NCI-H1694 treated with DMSO at 0.1 percent for 48 hours (cell line): ENCODE data around the gene PLCXD1.

Experiments used
- DNase-seq: peaks from one replicate; lab custom pipeline; 2025; lab: John Stamatoyannopoulos, UW

Gene PLCXD1

DNA sequence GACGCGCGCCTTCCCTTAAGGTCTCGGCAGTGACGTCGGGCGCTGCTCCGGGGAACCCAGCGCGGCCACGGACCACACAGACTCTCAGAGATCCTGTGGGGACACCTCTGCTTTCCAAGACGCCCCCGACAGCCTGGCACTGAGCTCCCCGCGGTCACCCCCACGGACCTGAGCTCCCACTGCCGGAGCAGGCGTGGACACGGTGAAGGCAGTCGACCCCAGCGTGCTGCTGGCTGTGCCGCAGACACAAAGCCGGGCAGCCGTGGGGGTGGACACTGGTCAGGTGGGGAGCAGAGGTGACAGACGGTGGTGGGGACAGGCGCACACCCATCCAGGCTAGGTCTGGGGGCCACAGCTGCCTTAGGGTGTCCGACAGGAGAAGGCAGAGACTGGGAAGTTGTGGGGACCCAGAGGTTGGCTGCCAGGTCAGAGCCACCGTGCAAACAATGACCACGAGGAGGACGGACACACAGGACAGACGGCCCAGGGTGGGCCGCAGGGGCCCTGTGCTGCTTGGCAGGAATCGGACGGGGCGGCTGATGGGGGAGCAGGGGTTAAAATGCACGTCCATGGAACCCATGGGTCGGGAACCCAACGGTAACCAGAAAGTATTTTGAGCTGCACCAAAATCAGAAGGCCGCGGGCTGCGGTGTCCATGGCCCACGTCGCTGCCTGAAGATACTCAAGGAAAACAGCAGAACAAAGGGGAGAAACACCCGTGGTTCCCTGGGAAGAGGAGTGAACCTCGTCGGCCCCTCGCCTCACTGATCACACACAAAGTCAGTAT, 54.0 kb downstream of the PLCXD1 start:
- no peak for DNase-seq

DNA sequence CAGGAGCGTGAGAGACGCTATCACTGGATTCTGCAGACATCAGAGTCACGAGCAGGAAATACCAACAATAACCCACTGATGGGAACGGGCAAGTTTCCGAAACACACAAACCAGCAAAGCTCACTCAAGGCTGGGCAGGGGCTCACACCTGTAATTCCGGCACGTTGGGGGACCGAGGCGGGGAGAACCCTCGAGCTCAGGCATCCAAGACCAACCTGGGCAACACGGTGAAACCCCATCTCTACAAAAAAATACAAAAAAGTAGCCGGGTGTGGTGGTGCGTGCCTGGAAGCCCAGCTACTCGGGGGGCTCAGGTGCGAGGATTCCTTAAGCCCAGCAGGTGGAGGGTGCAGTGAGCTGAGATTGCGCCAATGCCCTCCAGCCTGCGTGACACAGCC, 54.6 kb downstream of the PLCXD1 start:
- DNase-seq = no peak

GRCh38 chrX:336227-336626, 55.0 kb downstream of the PLCXD1 start:
- DNase-seq = no peak

GRCh38 chrX:337331-337831, 56.2 kb downstream of the PLCXD1 start:
- DNase-seq = no peak

- DNase-seq = no peak
Observed at GRCh38 chrX:338281-338835, 57.2 kb downstream of the PLCXD1 start.

- DNase-seq = no peak
Observed at GRCh38 chrX:338836-339400, 57.7 kb downstream of the PLCXD1 start.

- DNase-seq = no peak
Observed at GRCh38 chrX:340121-340520, 58.9 kb downstream of the PLCXD1 start.

DNA sequence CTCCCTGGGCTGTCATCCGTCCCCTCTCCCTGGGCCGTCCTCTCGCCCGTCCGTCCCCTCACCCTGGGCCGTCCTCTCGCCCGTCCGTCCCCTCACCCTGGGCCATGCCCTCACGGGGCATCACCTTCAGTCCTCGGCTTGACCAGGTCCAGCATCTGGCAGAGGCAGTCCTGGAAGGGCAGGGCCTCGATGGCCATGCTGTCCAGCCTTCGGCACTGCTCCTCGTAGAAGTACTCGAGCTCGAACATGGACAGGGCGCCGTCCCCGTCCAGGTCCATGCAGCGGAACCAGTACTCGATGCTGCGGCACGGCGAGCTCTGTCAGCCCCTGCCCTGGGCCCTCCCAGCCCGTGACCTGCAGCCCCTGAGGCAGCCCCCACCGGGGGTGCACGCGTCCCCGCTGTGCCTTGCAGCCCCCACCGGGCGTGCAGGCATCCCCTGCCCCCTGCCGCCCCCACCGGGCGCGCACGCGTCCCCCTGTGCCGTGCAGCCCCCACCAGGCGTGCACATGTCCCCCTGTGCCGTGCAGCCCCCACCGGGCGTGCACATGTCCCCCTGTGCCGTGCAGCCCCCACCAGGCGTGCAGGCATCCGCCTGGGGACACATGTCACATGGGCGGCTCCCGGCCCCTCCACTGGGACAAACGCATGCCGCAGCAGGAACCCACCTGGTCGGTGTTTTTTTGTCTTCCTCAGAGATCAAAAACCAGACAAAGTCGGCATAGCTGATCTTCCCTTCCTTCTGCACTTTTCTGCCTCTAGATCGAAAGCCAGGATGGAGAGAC, 59.7 kb downstream of the PLCXD1 start:
- no peak for DNase-seq

DNA sequence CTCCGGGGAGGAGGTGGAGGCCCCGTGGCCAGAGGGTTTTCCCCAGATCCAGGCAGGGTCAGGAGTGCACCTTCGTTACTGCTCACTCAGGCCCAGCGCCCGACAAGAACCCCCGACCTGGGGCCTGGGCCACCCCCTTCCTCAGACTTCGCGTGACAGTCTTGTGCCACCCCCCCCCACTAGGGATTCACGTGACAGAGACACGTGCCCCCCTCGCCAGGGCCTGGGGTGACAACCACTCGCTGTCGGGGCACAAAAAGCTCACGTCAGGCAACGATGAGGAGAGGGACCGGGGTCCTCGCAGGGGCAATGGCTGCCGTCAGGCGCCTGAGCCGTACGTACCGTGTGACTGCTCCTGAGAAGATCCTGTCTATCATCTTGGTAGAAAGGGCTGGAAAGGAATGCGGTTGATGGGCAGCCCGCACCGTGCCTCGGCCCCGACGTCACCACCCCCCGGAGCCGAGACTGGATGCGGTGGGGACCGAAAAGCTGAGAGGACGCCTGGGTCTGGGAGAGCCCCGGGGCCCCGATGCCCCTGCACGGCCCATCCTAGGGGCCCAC, 60.4 kb downstream of the PLCXD1 start:
- DNase-seq = no peak

- no peak for DNase-seq
Observed at GRCh38 chrX:344371-344901, 63.3 kb downstream of the PLCXD1 start.

DNA sequence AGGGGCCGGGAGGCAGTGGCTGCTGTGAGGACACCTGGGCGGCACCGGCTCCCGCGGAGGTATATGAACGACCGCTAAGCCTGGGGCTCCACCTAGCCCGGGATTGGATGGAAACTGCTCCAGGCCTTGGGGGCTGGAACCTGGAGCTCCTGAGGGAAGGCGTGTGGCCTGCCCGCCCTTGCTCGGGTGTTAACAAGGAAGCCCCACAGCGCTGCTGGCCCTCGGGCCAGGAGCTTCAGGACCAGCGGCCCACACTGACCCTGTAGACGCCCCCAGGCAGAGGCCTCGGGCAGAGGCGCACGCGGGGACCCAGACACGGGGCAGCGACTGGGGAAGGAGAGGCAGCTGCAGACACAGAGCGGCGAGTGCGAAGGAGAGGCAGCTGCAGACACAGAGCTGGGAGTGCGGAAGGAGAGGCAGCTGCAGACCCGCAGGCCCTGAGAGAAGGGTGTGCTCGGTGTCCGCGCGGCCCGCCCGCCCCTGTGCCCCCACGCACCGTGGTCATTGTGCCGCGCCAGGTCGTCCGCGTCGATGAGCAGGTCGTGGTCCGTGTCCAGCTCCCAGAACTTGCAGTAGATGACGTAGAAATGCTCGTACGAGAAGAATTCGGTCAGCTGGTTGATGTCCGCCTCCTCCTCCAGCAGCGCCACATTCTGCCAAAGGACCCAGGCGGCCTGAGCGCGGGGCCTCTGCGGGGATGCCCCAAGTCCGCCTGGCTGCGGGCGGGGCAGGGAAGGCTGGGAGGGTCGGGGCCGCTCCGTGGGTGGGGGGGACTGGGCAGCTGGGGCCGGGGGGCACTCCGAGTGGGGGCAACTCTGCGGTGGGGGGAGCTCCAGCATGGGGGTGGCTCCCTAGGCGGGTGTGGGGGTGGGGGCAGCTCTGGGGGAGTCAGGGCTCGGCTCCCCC, 64.1 kb downstream of the PLCXD1 start:
- no peak for DNase-seq

DNA sequence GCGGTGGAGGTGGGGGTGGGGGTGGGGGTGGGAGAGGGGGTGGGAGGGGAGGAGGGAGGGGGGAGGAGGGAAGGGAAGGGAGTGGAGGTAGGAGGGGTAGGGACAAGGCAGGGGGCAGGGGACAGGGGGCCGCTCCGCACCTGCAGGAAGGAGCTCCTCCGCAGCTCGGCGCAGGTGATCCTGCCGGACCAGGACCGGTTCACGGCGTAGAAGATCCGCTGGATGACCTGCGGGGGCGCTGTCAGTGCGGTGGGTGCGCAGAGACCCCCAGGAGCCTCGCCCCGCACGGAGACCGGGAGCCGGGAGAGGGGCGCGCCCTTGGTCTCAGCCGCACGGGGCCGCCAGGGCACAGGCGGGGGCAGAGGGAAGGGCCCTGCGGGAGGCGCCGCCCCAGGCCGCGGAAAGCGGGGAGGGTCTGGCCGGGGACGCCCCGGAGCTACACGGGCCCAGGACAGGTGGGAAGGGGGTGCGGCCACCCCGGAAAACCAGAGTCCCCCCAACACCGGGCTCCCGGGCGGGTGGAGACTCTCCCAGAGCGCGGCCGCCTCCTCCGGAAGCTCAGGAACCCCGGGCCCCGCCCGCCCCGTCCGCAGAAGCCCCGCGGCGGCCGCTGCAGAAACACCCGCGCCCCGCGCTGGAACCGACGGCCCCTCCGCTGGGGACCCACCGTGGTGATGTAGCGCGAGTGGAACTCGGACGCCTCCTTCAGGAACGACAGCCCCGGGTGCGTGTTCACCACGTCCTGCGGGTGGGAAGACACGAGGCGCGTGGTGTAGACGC, 65.0 kb downstream of the PLCXD1 start:
- DNase-seq = no peak

DNA sequence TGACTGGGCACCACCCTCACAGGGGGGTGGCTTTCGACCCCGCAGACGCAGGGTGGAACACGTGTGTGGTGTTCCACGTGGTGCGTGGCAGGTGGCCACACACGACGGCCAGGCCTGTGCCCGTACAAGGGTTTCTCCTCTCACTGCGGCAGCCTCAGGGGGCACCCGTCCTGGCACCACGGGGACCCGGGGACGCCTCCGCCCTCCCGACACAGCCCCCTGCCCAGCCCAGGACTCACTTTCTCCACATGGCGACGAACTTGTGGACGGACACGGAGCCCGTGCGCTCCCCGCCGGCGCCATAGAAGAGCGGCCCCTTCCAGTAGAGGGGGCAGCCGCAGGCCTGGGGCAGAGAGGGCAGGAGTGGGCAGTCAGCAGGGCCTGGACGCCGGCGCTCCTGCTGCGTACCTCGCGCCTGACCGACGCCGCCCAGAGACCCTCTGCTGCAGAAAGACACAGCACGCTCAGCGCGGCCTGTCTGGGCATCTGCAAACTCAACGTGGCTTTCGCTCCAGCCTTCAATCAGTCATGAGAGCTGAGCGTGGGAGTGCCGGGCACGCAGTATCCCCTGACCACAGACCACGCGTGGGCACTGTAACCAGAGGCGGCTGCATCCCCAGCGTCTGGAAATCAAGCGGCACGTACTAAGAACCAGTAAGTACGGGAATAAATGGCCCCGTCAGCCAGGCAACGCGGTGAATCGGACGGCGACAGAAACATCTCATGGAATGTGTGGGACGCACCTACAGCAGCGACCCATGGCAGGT, 66.4 kb downstream of the PLCXD1 start:
- no peak for DNase-seq

GRCh38 chrX:348461-349117, 67.4 kb downstream of the PLCXD1 start:
- no peak for DNase-seq

GRCh38 chrX:349196-349595, 68.0 kb downstream of the PLCXD1 start:
- DNase-seq = no peak

- DNase-seq = no peak
Observed at GRCh38 chrX:349702-350101, 68.5 kb downstream of the PLCXD1 start.

DNA sequence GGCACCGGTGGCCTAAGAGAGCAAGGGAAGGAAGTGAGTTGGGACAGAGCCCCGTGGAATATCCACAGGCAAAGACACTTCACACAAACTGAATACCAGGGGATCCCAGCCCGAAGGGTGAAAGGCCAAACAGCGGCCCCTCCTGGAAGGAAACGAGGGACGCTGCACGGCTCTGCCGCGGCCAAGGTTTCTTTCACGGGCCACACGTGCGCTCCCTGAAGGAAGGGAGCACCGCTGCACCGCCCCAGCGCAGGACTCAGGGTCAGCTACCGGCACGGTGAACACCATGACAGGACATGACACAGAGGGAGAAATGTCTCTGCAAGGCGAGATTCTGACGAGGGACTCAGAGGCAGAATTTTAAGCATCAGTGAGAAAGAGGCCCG, 69.0 kb downstream of the PLCXD1 start:
- no peak for DNase-seq

GRCh38 chrX:350534-351323, 69.5 kb downstream of the PLCXD1 start:
- no peak for DNase-seq
